ENCODE results near the gene DNAH2.

- TF ChIP-seq POLR2A (IDR thresholded peaks at IDR 0.05), result no peak
- TF ChIP-seq CTCF (IDR thresholded peaks at IDR 0.05), result no peak
These were observed 125.7 kb downstream of the DNAH2 start for GRCh38 chr17:7843257-7843535.
